Measurements from ENCODE around the gene AK6. TPM values are rescaled to one million over a fixed set of nuclear protein-coding genes. Genes with fewer than 3 reads are reported as not detected.

AK6 gene
- polyA plus RNA-seq, 1 experiment, result 92.4 TPM

- Histone ChIP-seq H3K27ac (ENCODE audit: low read depth, low read length) (no peak overlapping the region), H3K9me3 (ENCODE audit: control insufficient read depth, insufficient read depth, low read length) (peaks cover 5% of the 10 kb centered on the region; the same call in 1 of the 2 replicates), H3K27me3 (ENCODE audit: control insufficient read depth, insufficient read depth, low read length) (no peaks in the 10 kb centered on the region), H3K4me3 (ENCODE audit: low read depth, low read length) (no peak overlapping the region)
- DNase-seq (ENCODE audit: low read depth, low spot score), result no peak
- TF ChIP-seq CTCF (IDR thresholded peaks at IDR 0.05; ENCODE audit: low read depth, low read length), result no peak
- POLR2A ChIA-PET, result interaction anchor here (0.7 kb wide), 1 partner anchor 119 kb away, joined by 3 read pairs; the partner anchor contains the start of gene CENPH
- CTCF ChIA-PET, result no interaction called here
Observed at GRCh38 chr5:69308046-69308553, 61.2 kb downstream of the AK6 start.

- Histone ChIP-seq H3K27ac (ENCODE audit: low read depth, low read length) (no peak overlapping the region), H3K4me3 (ENCODE audit: low read depth, low read length) (no peak overlapping the region), H3K27me3 (ENCODE audit: control insufficient read depth, insufficient read depth, low read length) (no peaks in the 10 kb centered on the region), H3K9me3 (ENCODE audit: control insufficient read depth, insufficient read depth, low read length) (peaks cover 5% of the 10 kb centered on the region; the same call in 1 of the 2 replicates)
- no peak for TF ChIP-seq CTCF (IDR thresholded peaks at IDR 0.05; ENCODE audit: low read depth, low read length)
- no peak for DNase-seq (ENCODE audit: low read depth, low spot score)
- ChIA-PET POLR2A (no interaction called here), CTCF (interaction anchor here (1.0 kb wide), 1 partner anchor 29 kb away, joined by 3 read pairs; no protein-coding TSS in a partner anchor)
Observed at GRCh38 chr5:69305512-69305911, 63.8 kb downstream of the AK6 start.

Other genes starting within 250 kb of the AK6 start
- 36.7 and 58.0 TPM in 2 replicates for gene CCNB1, start 202.4 kb downstream of the AK6 start, polyA plus RNA-seq (2011; rRNA removed)
- gene CENPH, start 179.9 kb downstream of the AK6 start, polyA plus RNA-seq (2011; rRNA removed), result 3.8 and 5.9 TPM in 2 replicates
- gene CDK7, start 134.6 kb downstream of the AK6 start, polyA plus RNA-seq (2011; rRNA removed), result 153 and 212 TPM in 2 replicates
- gene CCDC125, start 36.7 kb downstream of the AK6 start, polyA plus RNA-seq (2011; rRNA removed), result 4.5 and 6.0 TPM in 2 replicates
- gene TAF9, start within 50 bp of the AK6 start, polyA plus RNA-seq (2011; rRNA removed), result 171 and 207 TPM in 2 replicates
- gene RAD17, start 298 bp upstream of the AK6 start, polyA plus RNA-seq (2011; rRNA removed), result 19.4 and 20.5 TPM in 2 replicates
- 0.96 and 1.0 TPM in 2 replicates for gene MARVELD2, start 45.6 kb upstream of the AK6 start, polyA plus RNA-seq (2011; rRNA removed)
- 1.4 and 2.1 TPM in 2 replicates for gene OCLN, start 123.3 kb upstream of the AK6 start, polyA plus RNA-seq (2011; rRNA removed)
- gene GTF2H2C, start 190.7 kb upstream of the AK6 start, polyA plus RNA-seq (2011; rRNA removed), result 38.6 and 40.9 TPM in 2 replicates